Loucy (cell line): ENCODE data around the gene KSR2.
"Not testable (repeated sequence)": the region's sequence is repeated elsewhere in the genome, so short reads cannot be mapped to it uniquely, and the experiment has no call there.

Experiments used
- H2AFZ ChIP-seq: fragments of 200-600 bp; sonication (generic); 2 replicates; pipeline ENCODE4 v1.6.0; 2016; ENCODE audit warnings: antibody characterized with exemption, mild to moderate bottlenecking, low read length, moderate library complexity
- H3F3A ChIP-seq: fragments of 200-600 bp; 2 replicates; pipeline ENCODE4 v1.6.0; 2016; ENCODE audit warnings: antibody characterized with exemption, low read depth, mild to moderate bottlenecking
- H3K27me3 ChIP-seq: fragments of 200-600 bp; sonication (generic); 2 replicates; pipeline ENCODE4 v1.6.1; 2014; ENCODE audit warnings: low read length, mild to moderate bottlenecking; ENCODE audit not compliant: insufficient read depth, poor library complexity, severe bottlenecking
- H3K36me3 ChIP-seq: fragments of 200-600 bp; sonication (generic); 2 replicates; pipeline ENCODE4 v1.6.1; 2016; ENCODE audit warnings: low read length; ENCODE audit not compliant: insufficient read depth
- H3K4me1 ChIP-seq: fragments of 200-600 bp; sonication (generic); 2 replicates; pipeline ENCODE4 v1.5.1; 2014; ENCODE audit warnings: low read length, mild to moderate bottlenecking; ENCODE audit not compliant: insufficient read depth, poor library complexity, severe bottlenecking
- H3K4me2 ChIP-seq: fragments of 200-600 bp; sonication (generic); 2 replicates; pipeline ENCODE4 v1.6.0; 2014; ENCODE audit warnings: antibody characterized with exemption, low read length, low read depth, mild to moderate bottlenecking; ENCODE audit not compliant: poor library complexity, severe bottlenecking
- H3K4me3 ChIP-seq: fragments of 200-600 bp; sonication (generic); 2 replicates; pipeline ENCODE4 v1.5.1; 2014; ENCODE audit warnings: low read length, mild to moderate bottlenecking, mixed read lengths; ENCODE audit not compliant: poor library complexity, severe bottlenecking
- H3K79me2 ChIP-seq: fragments of 200-600 bp; sonication (generic); 2 replicates; pipeline ENCODE4 v1.6.1; 2014; ENCODE audit warnings: low read length; ENCODE audit not compliant: insufficient read depth
- H3K9ac ChIP-seq: fragments of 200-600 bp; sonication (generic); 2 replicates; pipeline ENCODE4 v1.6.0; 2014; ENCODE audit warnings: mild to moderate bottlenecking, low read depth, low read length, moderate library complexity; ENCODE audit not compliant: poor library complexity, severe bottlenecking
- H3K9me2 ChIP-seq: fragments of 200-600 bp; sonication (generic); replicated peaks from 2 replicates; pipeline ENCODE4 v1.6.1; 2016; ENCODE audit warnings: low read depth, low read length, mixed read lengths
- H3K9me3 ChIP-seq: fragments of 200-600 bp; sonication (generic); 2 replicates; pipeline ENCODE4 v1.6.1; 2014; ENCODE audit warnings: mild to moderate bottlenecking, antibody characterized with exemption, low read length, low read depth; ENCODE audit not compliant: insufficient read depth
- H4K20me1 ChIP-seq: fragments of 200-600 bp; sonication (generic); 2 replicates; pipeline ENCODE4 v1.6.0; 2014; ENCODE audit warnings: antibody characterized with exemption, low read length, mild to moderate bottlenecking; ENCODE audit not compliant: insufficient read depth, poor library complexity, severe bottlenecking
- EZH2phosphoT487 ChIP-seq: fragments of 200-600 bp; IDR thresholded peaks from 2 replicates; pipeline ENCODE4 v1.6.1; 2018; ENCODE audit warnings: antibody characterized with exemption, mild to moderate bottlenecking, moderate library complexity, borderline replicate concordance
- TF ChIP-seq, protein P1 (sequence below): fragments of 200-600 bp; sonication (generic); conservative IDR thresholded peaks from 2 replicates; pipeline ENCODE4 v1.5.1; 2014; ENCODE audit warnings: mild to moderate bottlenecking, antibody characterized with exemption, low read length

Gene KSR2

GRCh38 chr12:117892441-117892840 lies 76.3 kb downstream of the KSR2 start:
- H3K36me3 ChIP-seq, result no peaks in the 10 kb centered on the region
- no peak overlapping the region for H3K9ac ChIP-seq
- no peaks in the 10 kb centered on the region for H4K20me1 ChIP-seq
- no peak overlapping the region for H3K4me2 ChIP-seq
- no peaks in the 10 kb centered on the region for H3F3A ChIP-seq
- no peaks in the 10 kb centered on the region; the same call in 1 of the 2 replicates for H3K9me3 ChIP-seq
- no peaks in the 10 kb centered on the region for H3K4me1 ChIP-seq
- no peak overlapping the region for H3K4me3 ChIP-seq
- H3K9me2 ChIP-seq, result no peaks in the 10 kb centered on the region
- no peak overlapping the region for H2AFZ ChIP-seq
- TF ChIP-seq, protein P1, sequence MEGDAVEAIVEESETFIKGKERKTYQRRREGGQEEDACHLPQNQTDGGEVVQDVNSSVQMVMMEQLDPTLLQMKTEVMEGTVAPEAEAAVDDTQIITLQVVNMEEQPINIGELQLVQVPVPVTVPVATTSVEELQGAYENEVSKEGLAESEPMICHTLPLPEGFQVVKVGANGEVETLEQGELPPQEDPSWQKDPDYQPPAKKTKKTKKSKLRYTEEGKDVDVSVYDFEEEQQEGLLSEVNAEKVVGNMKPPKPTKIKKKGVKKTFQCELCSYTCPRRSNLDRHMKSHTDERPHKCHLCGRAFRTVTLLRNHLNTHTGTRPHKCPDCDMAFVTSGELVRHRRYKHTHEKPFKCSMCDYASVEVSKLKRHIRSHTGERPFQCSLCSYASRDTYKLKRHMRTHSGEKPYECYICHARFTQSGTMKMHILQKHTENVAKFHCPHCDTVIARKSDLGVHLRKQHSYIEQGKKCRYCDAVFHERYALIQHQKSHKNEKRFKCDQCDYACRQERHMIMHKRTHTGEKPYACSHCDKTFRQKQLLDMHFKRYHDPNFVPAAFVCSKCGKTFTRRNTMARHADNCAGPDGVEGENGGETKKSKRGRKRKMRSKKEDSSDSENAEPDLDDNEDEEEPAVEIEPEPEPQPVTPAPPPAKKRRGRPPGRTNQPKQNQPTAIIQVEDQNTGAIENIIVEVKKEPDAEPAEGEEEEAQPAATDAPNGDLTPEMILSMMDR, result no peak
- no peak for TF ChIP-seq EZH2phosphoT487
- no peaks in the 10 kb centered on the region for H3K27me3 ChIP-seq
- H3K79me2 ChIP-seq, result no peaks in the 10 kb centered on the region

- H3K27me3 ChIP-seq, H3K4me3 ChIP-seq, H3K9me3 ChIP-seq, H3K4me2 ChIP-seq, H3F3A ChIP-seq, H3K36me3 ChIP-seq, H4K20me1 ChIP-seq, H3K4me1 ChIP-seq, H3K79me2 ChIP-seq, H3K9me2 ChIP-seq, H3K9ac ChIP-seq, H2AFZ ChIP-seq: not testable (repeated sequence)
Measured at GRCh38 chr12:117891265-117891664, 77.5 kb downstream of the KSR2 start.

GRCh38 chr12:117890644-117891043 lies 78.1 kb downstream of the KSR2 start:
- no peak overlapping the region for H3K4me3 ChIP-seq
- H3K9me3 ChIP-seq, result no peaks in the 10 kb centered on the region
- H3K36me3 ChIP-seq, result no peaks in the 10 kb centered on the region
- H3K4me1 ChIP-seq, result no peaks in the 10 kb centered on the region
- no peak overlapping the region for H3K4me2 ChIP-seq
- no peaks in the 10 kb centered on the region for H3K79me2 ChIP-seq
- H3K9me2 ChIP-seq, result no peaks in the 10 kb centered on the region
- H3K9ac ChIP-seq, result no peak overlapping the region
- no peak for TF ChIP-seq EZH2phosphoT487
- TF ChIP-seq, protein P1, result no peak
- no peaks in the 10 kb centered on the region for H4K20me1 ChIP-seq
- H3K27me3 ChIP-seq, result no peaks in the 10 kb centered on the region
- no peaks in the 10 kb centered on the region for H3F3A ChIP-seq
- no peak overlapping the region for H2AFZ ChIP-seq

GRCh38 chr12:117890137-117890536 lies 78.7 kb downstream of the KSR2 start:
- Histone ChIP-seq H2AFZ (no peak overlapping the region), H4K20me1 (no peaks in the 10 kb centered on the region), H3K9me3 (no peaks in the 10 kb centered on the region), H3K4me2 (no peak overlapping the region), H3K4me3 (no peak overlapping the region), H3K27me3 (no peaks in the 10 kb centered on the region), H3K4me1 (no peaks in the 10 kb centered on the region), H3K9ac (no peak overlapping the region), H3K79me2 (no peaks in the 10 kb centered on the region), H3F3A (no peaks in the 10 kb centered on the region), H3K36me3 (no peaks in the 10 kb centered on the region), H3K9me2 (no peaks in the 10 kb centered on the region)
- TF ChIP-seq EZH2phosphoT487, result no peak
- TF ChIP-seq, protein P1, result no peak; the same call in 1 of the 2 replicates
